ENCODE data around the gene TNFRSF13B. TPM values are rescaled to one million over a fixed set of nuclear protein-coding genes. Genes with fewer than 3 reads are reported as not detected.

The TNFRSF13B gene
- total RNA-seq, 1 experiment from 2014 or later: not detected

DNA sequence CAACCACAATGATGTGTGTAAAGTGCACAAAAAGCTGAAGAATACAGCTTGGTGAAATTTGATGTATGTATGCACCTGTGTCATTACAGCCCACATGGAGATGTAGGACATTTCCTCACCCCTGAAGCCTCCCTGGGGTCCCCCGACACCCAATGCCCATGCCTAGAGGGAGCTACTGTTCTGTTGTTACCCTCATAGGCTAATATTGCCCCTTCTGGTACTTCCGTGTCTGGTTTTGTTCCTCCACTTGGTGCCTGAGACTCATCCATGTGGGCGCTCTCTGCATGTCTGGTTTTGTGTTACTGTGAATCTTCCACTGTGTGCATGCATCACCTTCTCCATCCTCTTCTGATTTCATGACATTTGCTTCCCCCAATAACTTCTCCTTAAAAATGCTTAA, 18.6 kb downstream of the TNFRSF13B start:
- in situ Hi-C loops (cut with HindIII; ENCODE audit: low pct_unique_long_range_greater_than_20kb, low sequenced_read_pairs): no loop called here
- no TSS peak for BruUV-seq (replicated peaks)
- ATAC-seq: no peak

DNA sequence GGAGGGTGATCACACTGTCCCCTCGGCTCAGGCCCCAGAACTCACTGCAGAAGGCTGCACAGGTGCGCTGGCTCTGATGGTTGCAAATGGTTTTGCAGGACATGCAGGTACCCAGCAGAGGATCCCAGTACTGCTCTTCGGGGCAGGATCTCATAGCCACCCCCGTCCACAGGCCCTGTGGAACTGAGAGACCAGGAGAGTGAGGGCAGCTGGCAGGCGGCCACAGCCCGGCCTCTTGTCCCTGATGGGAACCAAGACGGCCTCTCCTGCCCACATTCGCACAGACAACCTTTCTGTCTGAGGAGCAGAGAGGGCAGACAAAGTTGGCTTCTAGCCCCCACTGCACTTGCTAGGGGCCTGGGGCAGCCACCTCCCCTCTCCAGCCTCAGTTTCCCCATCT, 19.5 kb downstream of the TNFRSF13B start:
- no peak overlapping the region for H3K4me3 ChIP-seq (ENCODE audit: low read depth in 2 of 2, low read length in 2 of 2)
- in situ Hi-C loops (cut with HindIII; ENCODE audit: low pct_unique_long_range_greater_than_20kb, low sequenced_read_pairs): no loop called here
- CTCF ChIA-PET: no interaction called here

More for the DNA sequence above, 18.6 kb downstream of the TNFRSF13B start:
- H3K36me3 ChIP-seq (ENCODE audit: control insufficient read depth, insufficient read depth, low read length): no peaks in the 10 kb centered on the region
- CTCF ChIA-PET: no interaction called here
- TF ChIP-seq, protein P1, sequence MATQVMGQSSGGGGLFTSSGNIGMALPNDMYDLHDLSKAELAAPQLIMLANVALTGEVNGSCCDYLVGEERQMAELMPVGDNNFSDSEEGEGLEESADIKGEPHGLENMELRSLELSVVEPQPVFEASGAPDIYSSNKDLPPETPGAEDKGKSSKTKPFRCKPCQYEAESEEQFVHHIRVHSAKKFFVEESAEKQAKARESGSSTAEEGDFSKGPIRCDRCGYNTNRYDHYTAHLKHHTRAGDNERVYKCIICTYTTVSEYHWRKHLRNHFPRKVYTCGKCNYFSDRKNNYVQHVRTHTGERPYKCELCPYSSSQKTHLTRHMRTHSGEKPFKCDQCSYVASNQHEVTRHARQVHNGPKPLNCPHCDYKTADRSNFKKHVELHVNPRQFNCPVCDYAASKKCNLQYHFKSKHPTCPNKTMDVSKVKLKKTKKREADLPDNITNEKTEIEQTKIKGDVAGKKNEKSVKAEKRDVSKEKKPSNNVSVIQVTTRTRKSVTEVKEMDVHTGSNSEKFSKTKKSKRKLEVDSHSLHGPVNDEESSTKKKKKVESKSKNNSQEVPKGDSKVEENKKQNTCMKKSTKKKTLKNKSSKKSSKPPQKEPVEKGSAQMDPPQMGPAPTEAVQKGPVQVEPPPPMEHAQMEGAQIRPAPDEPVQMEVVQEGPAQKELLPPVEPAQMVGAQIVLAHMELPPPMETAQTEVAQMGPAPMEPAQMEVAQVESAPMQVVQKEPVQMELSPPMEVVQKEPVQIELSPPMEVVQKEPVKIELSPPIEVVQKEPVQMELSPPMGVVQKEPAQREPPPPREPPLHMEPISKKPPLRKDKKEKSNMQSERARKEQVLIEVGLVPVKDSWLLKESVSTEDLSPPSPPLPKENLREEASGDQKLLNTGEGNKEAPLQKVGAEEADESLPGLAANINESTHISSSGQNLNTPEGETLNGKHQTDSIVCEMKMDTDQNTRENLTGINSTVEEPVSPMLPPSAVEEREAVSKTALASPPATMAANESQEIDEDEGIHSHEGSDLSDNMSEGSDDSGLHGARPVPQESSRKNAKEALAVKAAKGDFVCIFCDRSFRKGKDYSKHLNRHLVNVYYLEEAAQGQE (IDR thresholded peaks at IDR 0.05; ENCODE audit: insufficient read depth in 1 of 2, low read depth in 2 of 2, low read length in 1 of 2): no peak
- no peak for TF ChIP-seq SIN3A (IDR thresholded peaks at IDR 0.05; ENCODE audit: borderline replicate concordance, insufficient read depth, low read depth, low read length)
- intact Hi-C loops (cut with micrococcal nuclease; ENCODE audit: unreplicated experiment): no loop called here
- no peaks in the 10 kb centered on the region; the same call in 1 of the 2 replicates for H3K9me3 ChIP-seq (ENCODE audit: control insufficient read depth, insufficient read depth, low read depth, low read length)
- peaks cover 12% of the 10 kb centered on the region for H3K27me3 ChIP-seq (ENCODE audit: control insufficient read depth, insufficient read depth, low read length)
- no peaks in the 10 kb centered on the region for H3K4me1 ChIP-seq (ENCODE audit: control insufficient read depth, insufficient read depth, low read length)
- no peak overlapping the region for H3K4me3 ChIP-seq (ENCODE audit: low read depth in 2 of 2, low read length in 2 of 2)
- DNase-seq (ENCODE audit: low read depth, low spot score): no peak
- POLR2A ChIA-PET: no interaction called here
- H3K27ac ChIP-seq (ENCODE audit: low read length): no peak overlapping the region

More for the DNA sequence above, 19.5 kb downstream of the TNFRSF13B start:
- Histone ChIP-seq H3K27ac (ENCODE audit: low read length) (no peak overlapping the region), H3K27me3 (ENCODE audit: control insufficient read depth, insufficient read depth, low read length) (peaks cover 12% of the 10 kb centered on the region), H3K9me3 (ENCODE audit: control insufficient read depth, insufficient read depth, low read depth, low read length) (no peaks in the 10 kb centered on the region; the same call in 1 of the 2 replicates), H3K36me3 (ENCODE audit: control insufficient read depth, insufficient read depth, low read length) (no peaks in the 10 kb centered on the region), H3K4me1 (ENCODE audit: control insufficient read depth, insufficient read depth, low read length) (no peaks in the 10 kb centered on the region)
- ATAC-seq: no peak
- POLR2A ChIA-PET: no interaction called here
- TF ChIP-seq POLR2AphosphoS5 (IDR thresholded peaks at IDR 0.05; ENCODE audit: low read depth, low read length): no peak
- TF ChIP-seq SIN3A (IDR thresholded peaks at IDR 0.05; ENCODE audit: borderline replicate concordance, insufficient read depth, low read depth, low read length): no peak
- no peak for TF ChIP-seq TCF7L2 (IDR thresholded peaks at IDR 0.05; ENCODE audit: low read depth, low read length)
- TF ChIP-seq, protein P1 (IDR thresholded peaks at IDR 0.05; ENCODE audit: insufficient read depth in 1 of 2, low read depth in 2 of 2, low read length in 1 of 2): no peak
- TF ChIP-seq, protein P2, sequence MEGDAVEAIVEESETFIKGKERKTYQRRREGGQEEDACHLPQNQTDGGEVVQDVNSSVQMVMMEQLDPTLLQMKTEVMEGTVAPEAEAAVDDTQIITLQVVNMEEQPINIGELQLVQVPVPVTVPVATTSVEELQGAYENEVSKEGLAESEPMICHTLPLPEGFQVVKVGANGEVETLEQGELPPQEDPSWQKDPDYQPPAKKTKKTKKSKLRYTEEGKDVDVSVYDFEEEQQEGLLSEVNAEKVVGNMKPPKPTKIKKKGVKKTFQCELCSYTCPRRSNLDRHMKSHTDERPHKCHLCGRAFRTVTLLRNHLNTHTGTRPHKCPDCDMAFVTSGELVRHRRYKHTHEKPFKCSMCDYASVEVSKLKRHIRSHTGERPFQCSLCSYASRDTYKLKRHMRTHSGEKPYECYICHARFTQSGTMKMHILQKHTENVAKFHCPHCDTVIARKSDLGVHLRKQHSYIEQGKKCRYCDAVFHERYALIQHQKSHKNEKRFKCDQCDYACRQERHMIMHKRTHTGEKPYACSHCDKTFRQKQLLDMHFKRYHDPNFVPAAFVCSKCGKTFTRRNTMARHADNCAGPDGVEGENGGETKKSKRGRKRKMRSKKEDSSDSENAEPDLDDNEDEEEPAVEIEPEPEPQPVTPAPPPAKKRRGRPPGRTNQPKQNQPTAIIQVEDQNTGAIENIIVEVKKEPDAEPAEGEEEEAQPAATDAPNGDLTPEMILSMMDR (IDR thresholded peaks at IDR 0.05): no peak
- no TSS peak for BruUV-seq (replicated peaks)
- no peak for DNase-seq (ENCODE audit: low read depth, low spot score)
- intact Hi-C loops (cut with micrococcal nuclease; ENCODE audit: unreplicated experiment): no loop called here
